H1 (cell line): ENCODE measurements around the gene KCTD2. TPM values are rescaled to one million over a fixed set of nuclear protein-coding genes. Genes with fewer than 3 reads are reported as not detected.

Experiments used
- CTCF ChIA-PET: fragments of 300-600 bp; sonication (Branson Sonifier 250); formaldehyde crosslinking; loops from one replicate; lab custom pipeline; 2021; ENCODE audit not compliant: partially characterized antibody; lab: Charles Lee
- POLR2A ChIA-PET: fragments of 300-600 bp; sonication (Branson Sonifier 250); formaldehyde crosslinking; loops from one replicate; lab custom pipeline; 2021; ENCODE audit warnings: inconsistent platforms; ENCODE audit not compliant: partially characterized antibody; lab: Charles Lee
- DNase-seq, 2 experiments: peaks; one replicate each; pipeline versions ENCODE4 v3.0.0 to v3.0.0-alpha.2; 2010 to 2022; ENCODE audit warnings: low spot score in 2 of 2, low read depth in 1 of 2, mixed read lengths in 1 of 2
- FAIRE-seq: peaks from 2 replicates; lab custom pipeline; 2011; peaks lifted over from hg19 to GRCh38; lab: Jason Lieb, UNC
- H2AFZ ChIP-seq: 2 replicates; pipeline ENCODE4 v1.8.1; 2012; ENCODE audit warnings: low read length, inconsistent platforms
- H2AK5ac ChIP-seq: 2 replicates; pipeline ENCODE4 v1.6.1; 2013; ENCODE audit warnings: low read depth, low read length
- H2BK120ac ChIP-seq: replicated peaks from 2 replicates; pipeline ENCODE3; 2013; ENCODE audit warnings: low read depth, low read length, inconsistent platforms
- H2BK12ac ChIP-seq: 2 replicates; pipeline ENCODE4 v1.6.1; 2013; ENCODE audit warnings: low read depth, low read length
- H2BK15ac ChIP-seq: 2 replicates; pipeline ENCODE4 v1.6.1; 2013; ENCODE audit warnings: low read length
- H2BK20ac ChIP-seq: 2 replicates; pipeline ENCODE4 v1.6.1; 2013; ENCODE audit warnings: low read length
- H2BK5ac ChIP-seq: 2 replicates; pipeline ENCODE4 v1.6.1; 2013; ENCODE audit warnings: low read depth, low read length
- H3K14ac ChIP-seq: 2 replicates; pipeline ENCODE4 v1.6.1; 2013; ENCODE audit warnings: inconsistent platforms; ENCODE audit not compliant: insufficient read length
- H3K18ac ChIP-seq: 2 replicates; pipeline ENCODE4 v1.6.1; 2013; ENCODE audit warnings: low read length; ENCODE audit errors: extremely low read depth
- H3K23ac ChIP-seq: 2 replicates; pipeline ENCODE4 v1.6.1; 2013; ENCODE audit warnings: inconsistent platforms; ENCODE audit not compliant: insufficient read length
- H3K23me2 ChIP-seq: 2 replicates; pipeline ENCODE4 v1.6.1; 2013; ENCODE audit warnings: low read depth, low read length
- H3K27ac ChIP-seq: 2 replicates; pipeline ENCODE4 v1.6.1; 2011; ENCODE audit warnings: low read depth, low read length, inconsistent platforms
- H3K27me3 ChIP-seq, 4 experiments: replicated peaks in 1 of 4; 1 replicate in 1 of 4; 2 replicates in 3 of 4; pipeline versions ENCODE4 v1.6.1 to v1.8.1; 2011 to 2013; ENCODE audit warnings: low read length in 3 of 4, mild to moderate bottlenecking in 3 of 4, inconsistent platforms in 2 of 4, mixed read lengths in 2 of 4, moderate library complexity in 1 of 4; ENCODE audit not compliant: control insufficient read depth in 3 of 4, insufficient read depth in 3 of 4; ENCODE audit errors: extremely low read depth in 1 of 4
- H3K36me3 ChIP-seq, 4 experiments: 2 replicates each; pipeline versions ENCODE4 v1.6.1 to v1.8.1; 2011 to 2013; ENCODE audit warnings: mild to moderate bottlenecking in 4 of 4, low read length in 3 of 4, moderate library complexity in 2 of 4, control low read depth in 1 of 4, inconsistent platforms in 1 of 4; ENCODE audit not compliant: insufficient read depth in 4 of 4, control insufficient read depth in 2 of 4
- H3K4ac ChIP-seq: replicated peaks from 2 replicates; pipeline ENCODE3; 2013; ENCODE audit warnings: low read length, low read depth, mixed read lengths, inconsistent platforms; ENCODE audit not compliant: insufficient read length
- H3K4me1 ChIP-seq, 4 experiments: replicated peaks in 1 of 4; 1 replicate in 1 of 4; 2 replicates in 3 of 4; pipeline versions ENCODE4 v1.6.1 to v1.8.1; 2011 to 2013; ENCODE audit warnings: low read length in 3 of 4, inconsistent platforms in 2 of 4, mixed read lengths in 1 of 4; ENCODE audit not compliant: insufficient read depth in 4 of 4, control insufficient read depth in 3 of 4
- H3K4me2 ChIP-seq, 2 experiments: 2 replicates each; pipeline versions ENCODE4 v1.6.1 to v1.8.1; 2011 to 2013; ENCODE audit warnings: low read depth in 2 of 2, low read length in 2 of 2, control low read depth in 1 of 2, inconsistent platforms in 1 of 2, mild to moderate bottlenecking in 1 of 2; ENCODE audit not compliant: insufficient read depth in 1 of 2
- H3K4me3 ChIP-seq, 4 experiments: fragments of 200-600, 300-600 bp in 1 of 4; sonication (generic), shearing (Covaris generic), sonication (Bioruptor Twin) in 1 of 4; 2 replicates each; pipeline versions ENCODE4 v1.5.1 to v1.8.1; 2011 to 2016; ENCODE audit warnings: low read length in 4 of 4, low read depth in 3 of 4, control low read depth in 2 of 4, inconsistent platforms in 2 of 4, mild to moderate bottlenecking in 2 of 4, mixed read lengths in 1 of 4, moderate library complexity in 1 of 4; ENCODE audit not compliant: insufficient read depth in 2 of 4; ENCODE audit errors: extremely low read depth in 1 of 4
- H3K56ac ChIP-seq: replicated peaks from 2 replicates; pipeline ENCODE3; 2013; ENCODE audit warnings: low read depth, mild to moderate bottlenecking, mixed read lengths, low read length, inconsistent platforms; ENCODE audit not compliant: insufficient read length
- H3K79me1 ChIP-seq: 2 replicates; pipeline ENCODE4 v1.6.1; 2013; ENCODE audit warnings: low read depth, low read length, control low read depth
- H3K79me2 ChIP-seq, 2 experiments: 2 replicates each; pipeline versions ENCODE4 v1.6.1 to v1.8.1; 2012 to 2013; ENCODE audit warnings: low read length in 2 of 2, mild to moderate bottlenecking in 2 of 2, inconsistent platforms in 1 of 2; ENCODE audit not compliant: insufficient read depth in 2 of 2, control insufficient read depth in 1 of 2
- H3K9ac ChIP-seq, 4 experiments: replicated peaks in 1 of 4; 1 replicate in 1 of 4; 2 replicates in 3 of 4; pipeline versions ENCODE4 v1.6.1 to v1.8.1; 2011 to 2013; ENCODE audit warnings: low read depth in 3 of 4, low read length in 3 of 4, control low read depth in 2 of 4, mild to moderate bottlenecking in 2 of 4, moderate library complexity in 2 of 4, inconsistent platforms in 1 of 4; ENCODE audit errors: extremely low read depth in 1 of 4
- H3K9me3 ChIP-seq, 2 experiments: 2 replicates each; pipeline versions ENCODE4 v1.6.1 to v1.8.1; 2012 to 2013; ENCODE audit warnings: mild to moderate bottlenecking in 2 of 2, moderate library complexity in 2 of 2, control low read depth in 1 of 2, inconsistent platforms in 1 of 2, low read depth in 1 of 2, low read length in 1 of 2, mixed read lengths in 1 of 2; ENCODE audit not compliant: insufficient read depth in 2 of 2
- H4K20me1 ChIP-seq, 2 experiments: replicated peaks in 1 of 2; 2 replicates each; pipeline versions ENCODE3 to v1.8.1; 2011 to 2013; ENCODE audit warnings: inconsistent platforms in 2 of 2, low read length in 2 of 2, mild to moderate bottlenecking in 1 of 2; ENCODE audit not compliant: insufficient read depth in 2 of 2, control insufficient read depth in 1 of 2
- H4K5ac ChIP-seq: 2 replicates; pipeline ENCODE4 v1.6.1; 2013; ENCODE audit warnings: low read length, low read depth, mixed read lengths, inconsistent platforms; ENCODE audit not compliant: insufficient read length
- H4K8ac ChIP-seq: 2 replicates; pipeline ENCODE4 v1.8.0; 2013; ENCODE audit warnings: mild to moderate bottlenecking, moderate library complexity, low read length, inconsistent platforms; ENCODE audit not compliant: insufficient read depth; ENCODE audit errors: extremely low read depth
- H4K91ac ChIP-seq: replicated peaks from 2 replicates; pipeline ENCODE3; 2013; ENCODE audit warnings: low read length, mixed read lengths, inconsistent platforms; ENCODE audit not compliant: insufficient read length
- ATF3 ChIP-seq: IDR thresholded peaks from 2 replicates; pipeline ENCODE4 v1.6.1; 2011; ENCODE audit warnings: low read depth, mild to moderate bottlenecking, low read length; ENCODE audit not compliant: insufficient read depth
- CBX8 ChIP-seq: fragments of 300-800, 300-1000 bp; sonication (generic); IDR thresholded peaks from 2 replicates; pipeline ENCODE4 v1.7.1; 2016; ENCODE audit warnings: low read depth, low read length, borderline replicate concordance
- CTBP2 ChIP-seq: IDR thresholded peaks from 2 replicates; pipeline ENCODE4 v1.7.0; 2011; ENCODE audit warnings: borderline replicate concordance, mild to moderate bottlenecking, moderate library complexity, mixed read lengths, low read length; ENCODE audit not compliant: insufficient read depth, insufficient read length
- E2F6 ChIP-seq: IDR thresholded peaks from 2 replicates; pipeline ENCODE4 v1.6.1; 2012; ENCODE audit warnings: inconsistent platforms
- GTF2F1 ChIP-seq: IDR thresholded peaks from 2 replicates; pipeline ENCODE4 v1.6.1; 2012; ENCODE audit warnings: low read depth, low read length, improper control_type of control experiment, borderline replicate concordance
- KDM1A ChIP-seq: fragments of 200-600, 300-600 bp; sonication (generic); IDR thresholded peaks from 2 replicates; pipeline ENCODE4 v1.7.1; 2016; ENCODE audit warnings: mild to moderate bottlenecking, low read length, borderline replicate concordance
- NANOG ChIP-seq: IDR thresholded peaks from 2 replicates; pipeline ENCODE4 v1.6.1; 2011; ENCODE audit warnings: low read length, low read depth, mild to moderate bottlenecking, inconsistent platforms; ENCODE audit not compliant: insufficient read depth, poor library complexity, severe bottlenecking
- RBBP5 ChIP-seq: IDR thresholded peaks from 2 replicates; pipeline ENCODE4 v1.7.1; 2012; ENCODE audit warnings: low read depth, mild to moderate bottlenecking, inconsistent platforms, low read length, moderate library complexity, borderline replicate concordance
- SIRT6 ChIP-seq: IDR thresholded peaks from one replicate; pipeline ENCODE4 v1.7.1; 2012; ENCODE audit warnings: low read length, inconsistent platforms
- SP2 ChIP-seq: IDR thresholded peaks from 2 replicates; pipeline ENCODE4 v1.6.1; 2012; ENCODE audit warnings: mild to moderate bottlenecking, low read length, inconsistent platforms
- TAF1 ChIP-seq: IDR thresholded peaks from 2 replicates; pipeline ENCODE4 v1.6.1; 2011; ENCODE audit warnings: mild to moderate bottlenecking, low read depth, low read length
- WGBS, 2 experiments: shearing (Covaris generic) in 1 of 2; methylation state at CpG; one replicate each; pipeline versions ENCODE4 v1.1.6 to v1.1.7; 2013 to 2015; ENCODE audit warnings: low lambda C conversion rate in 2 of 2, mixed read lengths in 2 of 2, inconsistent platforms in 1 of 2, low coverage in 1 of 2, missing lambda C conversion rate in 1 of 2; ENCODE audit not compliant: insufficient replicate concordance in 2 of 2, insufficient coverage in 1 of 2, insufficient read length in 1 of 2; ENCODE audit errors: extremely low coverage in 1 of 2, missing lambda C conversion rate in 1 of 2; 5-methylcytosine and 5-hydroxymethylcytosine counted together
- polyA plus RNA-seq, 7 experiments: library from polyadenylated mRNA; depleted of rRNA in 3 of 7; stranded (reverse) in 5 of 7; unstranded in 2 of 7; fragments of >200 nt in 5 of 7; fragments of 200-250 nt in 2 of 7; gene quantifications; 1 replicate in 5 of 7; 2 replicates in 1 of 7; 4 replicates in 1 of 7; pipeline versions ENCODE4 v1.2.1 to v1.2.3, GENCODE V29; 2011 to 2013; ENCODE audit warnings: missing spikeins in 2 of 7, mixed read lengths in 2 of 7
- total RNA-seq: library from RNA; stranded (reverse); fragmentation: NEBNext Ultra II Directional; extraction: Animal tissue kit (Norgen Biotek cat#: 25700); gene quantifications from 2 replicates; pipeline ENCODE4 v1.2.1, GENCODE V29; 2021

KCTD2 gene
- total and polyA plus RNA-seq, 2 of the 8 experiments (the other 6 are each of a cell fraction or from before 2014, with no cell fraction given) = 33.7 to 36.8 TPM

- no peak for FAIRE-seq
- H2BK120ac ChIP-seq = no peak overlapping the region
- no peaks in the 10 kb centered on the region for H3K23me2 ChIP-seq
- no peak overlapping the region for H2BK12ac ChIP-seq
- no peaks in the 10 kb centered on the region for H3K79me2 ChIP-seq
- no peak overlapping the region for H4K8ac ChIP-seq
- no peaks in the 10 kb centered on the region for H3K27me3 ChIP-seq
- no peak overlapping the region for H3K18ac ChIP-seq
- no peak overlapping the region for H3K56ac ChIP-seq
- H3K4me2 ChIP-seq = no peak overlapping the region
- no peak overlapping the region for H4K91ac ChIP-seq
- no peak overlapping the region for H2BK20ac ChIP-seq
- WGBS, 2 experiments = 93% methylated on average over 19 of the region's 19 CpGs; no CpG with 5 or more reads in 1 of the 2 experiments
- peaks cover 3 to 29% (median 18%) of the 10 kb centered on the region in 4 experiments; a peak in 7 of 8 replicates for H3K36me3 ChIP-seq
- H2AK5ac ChIP-seq = no peak overlapping the region
- no peaks in the 10 kb centered on the region; the same call in 1 of the 2 replicates for H3K79me1 ChIP-seq
- POLR2A ChIA-PET = no interaction called here
- H2AFZ ChIP-seq = no peak overlapping the region
- H3K14ac ChIP-seq = no peak overlapping the region
- H2BK15ac ChIP-seq = no peak overlapping the region
- CTCF ChIA-PET = interaction anchor here (0.9 to 1.4 kb wide), 2 partner anchors 60 to 63 kb away, joined by 3 to 5 read pairs; no protein-coding TSS in a partner anchor
- no peak overlapping the region for H3K4me3 ChIP-seq
- no peak overlapping the region for H3K23ac ChIP-seq
- no peak overlapping the region for H3K27ac ChIP-seq
- no peak overlapping the region for H2BK5ac ChIP-seq
- H4K20me1 ChIP-seq = peaks cover 0 to 3% of the 10 kb centered on the region in 2 experiments
- no peak overlapping the region for H3K4ac ChIP-seq
- no peaks in the 10 kb centered on the region for H3K4me1 ChIP-seq
- DNase-seq = no peak
- no peak overlapping the region for H4K5ac ChIP-seq
- H3K9me3 ChIP-seq = 0 out of 4 replicates have a peak, but pooled peaks cover 0 to 4% of the 10 kb centered on the region in 2 experiments
- H3K9ac ChIP-seq = no peak overlapping the region
- no peak for TF ChIP-seq GTF2F1
- TF ChIP-seq NANOG = no peak
- TF ChIP-seq SIRT6 = no peak
- no peak for TF ChIP-seq SP2
- no peak for TF ChIP-seq CTBP2
- no peak for TF ChIP-seq CBX8
- TF ChIP-seq ATF3 = no peak
- TF ChIP-seq TAF1 = no peak
- TF ChIP-seq KDM1A = no peak
- TF ChIP-seq E2F6 = no peak
- TF ChIP-seq RBBP5 = no peak
Observed at GRCh38 chr17:75020331-75021110, 26.5 kb upstream of the KCTD2 start.
